Loucy (cell line): ENCODE data around the gene COL5A1.

Experiments
- EZH2phosphoT487 ChIP-seq: fragments of 200-600 bp; IDR thresholded peaks from 2 replicates; pipeline ENCODE4 v1.6.1; 2018; ENCODE audit warnings: antibody characterized with exemption, mild to moderate bottlenecking, moderate library complexity, borderline replicate concordance
- TF ChIP-seq, protein P1 (sequence below): fragments of 200-600 bp; sonication (generic); conservative IDR thresholded peaks from 2 replicates; pipeline ENCODE4 v1.5.1; 2014; ENCODE audit warnings: mild to moderate bottlenecking, antibody characterized with exemption, low read length

DNA sequence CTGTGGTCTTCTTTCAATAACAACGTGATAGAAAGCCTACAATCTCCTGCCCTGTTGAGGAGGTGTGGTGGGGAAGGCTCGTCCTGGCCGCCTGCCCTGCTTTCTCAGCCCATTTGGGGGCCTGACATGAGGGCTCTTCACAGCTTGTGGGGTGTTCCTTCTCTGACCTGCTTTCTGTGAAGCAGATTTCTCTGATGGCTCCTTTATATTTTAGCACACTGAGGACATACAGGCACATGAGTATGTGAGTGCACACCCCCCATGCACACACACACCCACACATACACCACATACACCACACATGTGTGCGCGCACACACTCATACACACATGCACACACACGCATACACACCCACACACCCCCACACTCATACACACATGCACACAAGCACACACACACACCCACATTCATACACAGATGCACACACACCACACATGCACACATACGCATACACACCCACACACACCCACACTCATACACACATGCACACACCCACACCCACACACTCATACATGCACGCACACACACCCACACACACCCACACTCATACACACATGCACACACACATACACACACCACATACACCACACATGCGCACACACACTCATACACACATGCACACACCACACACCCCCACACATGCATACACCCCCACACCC lies 117.5 kb downstream of the COL5A1 start:
- TF ChIP-seq, protein P1, sequence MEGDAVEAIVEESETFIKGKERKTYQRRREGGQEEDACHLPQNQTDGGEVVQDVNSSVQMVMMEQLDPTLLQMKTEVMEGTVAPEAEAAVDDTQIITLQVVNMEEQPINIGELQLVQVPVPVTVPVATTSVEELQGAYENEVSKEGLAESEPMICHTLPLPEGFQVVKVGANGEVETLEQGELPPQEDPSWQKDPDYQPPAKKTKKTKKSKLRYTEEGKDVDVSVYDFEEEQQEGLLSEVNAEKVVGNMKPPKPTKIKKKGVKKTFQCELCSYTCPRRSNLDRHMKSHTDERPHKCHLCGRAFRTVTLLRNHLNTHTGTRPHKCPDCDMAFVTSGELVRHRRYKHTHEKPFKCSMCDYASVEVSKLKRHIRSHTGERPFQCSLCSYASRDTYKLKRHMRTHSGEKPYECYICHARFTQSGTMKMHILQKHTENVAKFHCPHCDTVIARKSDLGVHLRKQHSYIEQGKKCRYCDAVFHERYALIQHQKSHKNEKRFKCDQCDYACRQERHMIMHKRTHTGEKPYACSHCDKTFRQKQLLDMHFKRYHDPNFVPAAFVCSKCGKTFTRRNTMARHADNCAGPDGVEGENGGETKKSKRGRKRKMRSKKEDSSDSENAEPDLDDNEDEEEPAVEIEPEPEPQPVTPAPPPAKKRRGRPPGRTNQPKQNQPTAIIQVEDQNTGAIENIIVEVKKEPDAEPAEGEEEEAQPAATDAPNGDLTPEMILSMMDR = no peak
- TF ChIP-seq EZH2phosphoT487 = no peak
